Breast epithelium (tissue), 4 donors: ENCODE measurements around the gene SNAI3. TPM values are rescaled to one million over a fixed set of nuclear protein-coding genes. Genes with fewer than 3 reads are reported as not detected.

Experiments
- DNase-seq, 2 donors: peaks; one replicate each; pipeline ENCODE4 v3.0.0-alpha.2; 2019; ENCODE audit warnings: low spot score in 2 of 2
- H3K27ac ChIP-seq, 2 donors: fragments of 200-600 bp; sonication (generic) in 1 of 2; one replicate each; pipeline ENCODE4 v1.5.1; 2016 to 2019; ENCODE audit warnings: mild to moderate bottlenecking in 1 of 2
- H3K27me3 ChIP-seq, 2 donors: fragments of 200-600 bp; sonication (generic) in 1 of 2; one replicate each; pipeline versions ENCODE4 v1.5.1 to v1.6.0; 2017 to 2019; ENCODE audit warnings: control low read depth in 1 of 2, mild to moderate bottlenecking in 1 of 2
- H3K36me3 ChIP-seq: fragments of 200-600 bp; one replicate; pipeline ENCODE4 v1.5.1; 2019
- H3K4me1 ChIP-seq, 2 donors: fragments of 200-600 bp; sonication (generic); one replicate each; pipeline ENCODE4 v1.5.1; 2016 to 2019; ENCODE audit warnings: control low read depth in 1 of 2
- H3K4me3 ChIP-seq, 3 donors: fragments of 200-600 bp; sonication (generic); 1 replicate in 2 of 3; 2 replicates in 1 of 3; pipeline ENCODE4 v1.5.1; 2016 to 2019; ENCODE audit warnings: mild to moderate bottlenecking in 3 of 3, moderate library complexity in 2 of 3
- H3K9me3 ChIP-seq, 2 donors: fragments of 200-600 bp; sonication (generic) in 1 of 2; one replicate each; pipeline ENCODE4 v1.5.1; 2016 to 2019; ENCODE audit warnings: control low read depth in 1 of 2
- POLR2A ChIP-seq: fragments of 450-650 bp; IDR thresholded peaks from one replicate; pipeline ENCODE4 v1.6.1; 2016; ENCODE audit warnings: antibody characterized with exemption, mild to moderate bottlenecking, moderate library complexity
- POLR2AphosphoS5 ChIP-seq, 3 donors: sonication (generic); formaldehyde crosslinking; IDR thresholded peaks; one replicate each; pipeline ENCODE4 v1.6.1; 2017; ENCODE audit warnings: antibody characterized with exemption in 3 of 3
- intact Hi-C: fragments of 100-400 bp; cut with DNase I; formaldehyde crosslinking; loops from one replicate; pipeline ENCODE4 v1.15.1; 2023; ENCODE audit warnings: low total_unique reads
- total RNA-seq, 3 donors: library from RNA; depleted of rRNA; stranded (reverse); fragments of >200 nt; gene quantifications; one replicate each; pipeline ENCODE4 v1.1.0, GENCODE V29; 2016
- TF ChIP-seq, protein P1 (sequence below), 3 donors: fragments of 450-650 bp; IDR thresholded peaks; one replicate each; pipeline ENCODE4 v1.5.1; 2016 to 2017; ENCODE audit warnings: antibody characterized with exemption in 3 of 3, mild to moderate bottlenecking in 3 of 3, moderate library complexity in 3 of 3

SNAI3 gene
- total RNA-seq, 3 donors from 2014 or later: 0.66 to 0.96 (median 0.73) TPM

DNA sequence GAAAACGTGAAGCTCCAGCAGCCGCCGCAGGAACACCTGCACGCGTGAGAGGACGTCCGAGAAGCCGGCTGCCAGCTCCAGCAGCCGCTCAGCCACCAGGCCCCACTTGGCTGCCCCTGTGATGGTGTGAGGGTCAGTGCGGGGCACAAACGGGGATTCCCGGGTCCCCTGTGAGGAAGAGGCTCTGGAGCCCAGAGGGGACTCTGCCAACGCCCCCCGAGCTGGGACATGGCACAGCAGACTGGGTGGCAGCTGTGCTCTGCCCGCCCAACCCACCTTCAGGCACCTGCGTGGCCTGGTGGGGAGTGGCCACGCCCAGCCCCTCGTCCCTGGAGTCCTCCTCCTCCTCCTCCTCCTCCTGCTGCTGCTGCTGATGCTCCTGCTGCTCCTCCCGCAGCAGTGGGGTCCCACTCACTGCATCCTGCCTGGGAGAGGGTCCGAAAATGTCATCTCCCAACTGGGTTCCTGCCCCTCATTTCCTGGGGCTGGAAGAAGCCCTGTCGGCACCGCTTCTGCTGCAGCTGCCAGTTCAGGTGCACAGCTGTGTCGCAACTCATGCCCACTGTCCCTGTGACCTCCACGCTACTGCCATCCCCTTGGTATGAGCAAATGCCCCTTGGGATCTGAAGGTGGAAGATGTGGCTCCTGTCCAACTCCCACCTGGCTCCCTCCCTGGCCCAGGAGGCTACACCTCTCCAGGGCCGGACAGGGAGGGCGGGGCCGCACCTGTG is 47.5 kb upstream of the SNAI3 start:
- H3K27me3 ChIP-seq: no peaks in the 10 kb centered on the region
- no peak overlapping the region for H3K27ac ChIP-seq
- H3K36me3 ChIP-seq: peaks cover 7% of the 10 kb centered on the region
- no peak overlapping the region for H3K4me3 ChIP-seq
- DNase-seq: no peak
- H3K9me3 ChIP-seq: no peaks in the 10 kb centered on the region
- TF ChIP-seq POLR2A (no peak), POLR2AphosphoS5 (IDR thresholded peaks at IDR 0.05) (no peak)
- TF ChIP-seq, protein P1, sequence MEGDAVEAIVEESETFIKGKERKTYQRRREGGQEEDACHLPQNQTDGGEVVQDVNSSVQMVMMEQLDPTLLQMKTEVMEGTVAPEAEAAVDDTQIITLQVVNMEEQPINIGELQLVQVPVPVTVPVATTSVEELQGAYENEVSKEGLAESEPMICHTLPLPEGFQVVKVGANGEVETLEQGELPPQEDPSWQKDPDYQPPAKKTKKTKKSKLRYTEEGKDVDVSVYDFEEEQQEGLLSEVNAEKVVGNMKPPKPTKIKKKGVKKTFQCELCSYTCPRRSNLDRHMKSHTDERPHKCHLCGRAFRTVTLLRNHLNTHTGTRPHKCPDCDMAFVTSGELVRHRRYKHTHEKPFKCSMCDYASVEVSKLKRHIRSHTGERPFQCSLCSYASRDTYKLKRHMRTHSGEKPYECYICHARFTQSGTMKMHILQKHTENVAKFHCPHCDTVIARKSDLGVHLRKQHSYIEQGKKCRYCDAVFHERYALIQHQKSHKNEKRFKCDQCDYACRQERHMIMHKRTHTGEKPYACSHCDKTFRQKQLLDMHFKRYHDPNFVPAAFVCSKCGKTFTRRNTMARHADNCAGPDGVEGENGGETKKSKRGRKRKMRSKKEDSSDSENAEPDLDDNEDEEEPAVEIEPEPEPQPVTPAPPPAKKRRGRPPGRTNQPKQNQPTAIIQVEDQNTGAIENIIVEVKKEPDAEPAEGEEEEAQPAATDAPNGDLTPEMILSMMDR (IDR thresholded peaks at IDR 0.05): no peak
- H3K4me1 ChIP-seq: peaks cover 0 to 4% of the 10 kb centered on the region in 2 donors
- intact Hi-C loops: no loop called here

DNA sequence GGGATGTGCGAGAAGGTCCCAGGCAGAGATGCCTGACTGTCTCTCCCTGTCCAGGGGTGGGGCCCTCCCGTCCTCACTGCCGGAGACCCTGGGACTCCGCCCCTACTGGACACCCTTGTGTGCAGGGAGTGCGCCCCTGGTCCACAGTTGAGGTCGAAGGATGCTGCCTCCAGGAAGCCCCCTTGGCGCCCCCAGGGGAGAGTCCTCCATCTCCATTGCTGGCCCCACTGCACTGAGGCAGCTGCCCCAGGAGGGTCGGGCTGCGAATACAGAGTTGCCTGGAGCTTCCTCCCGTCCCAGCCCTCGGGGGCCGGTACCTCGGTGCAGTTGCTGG is 46.6 kb upstream of the SNAI3 start:
- H3K27ac ChIP-seq: no peak overlapping the region
- intact Hi-C loops: no loop called here
- peaks cover 0 to 4% of the 10 kb centered on the region in 2 donors for H3K4me1 ChIP-seq
- TF ChIP-seq, protein P1 (IDR thresholded peaks at IDR 0.05): no peak
- no peak for TF ChIP-seq POLR2A
- no peak for TF ChIP-seq POLR2AphosphoS5 (IDR thresholded peaks at IDR 0.05)
- H3K36me3 ChIP-seq: peaks cover 7% of the 10 kb centered on the region
- no peaks in the 10 kb centered on the region for H3K27me3 ChIP-seq
- no peaks in the 10 kb centered on the region for H3K9me3 ChIP-seq
- DNase-seq: no peak
- H3K4me3 ChIP-seq: no peak overlapping the region

DNA sequence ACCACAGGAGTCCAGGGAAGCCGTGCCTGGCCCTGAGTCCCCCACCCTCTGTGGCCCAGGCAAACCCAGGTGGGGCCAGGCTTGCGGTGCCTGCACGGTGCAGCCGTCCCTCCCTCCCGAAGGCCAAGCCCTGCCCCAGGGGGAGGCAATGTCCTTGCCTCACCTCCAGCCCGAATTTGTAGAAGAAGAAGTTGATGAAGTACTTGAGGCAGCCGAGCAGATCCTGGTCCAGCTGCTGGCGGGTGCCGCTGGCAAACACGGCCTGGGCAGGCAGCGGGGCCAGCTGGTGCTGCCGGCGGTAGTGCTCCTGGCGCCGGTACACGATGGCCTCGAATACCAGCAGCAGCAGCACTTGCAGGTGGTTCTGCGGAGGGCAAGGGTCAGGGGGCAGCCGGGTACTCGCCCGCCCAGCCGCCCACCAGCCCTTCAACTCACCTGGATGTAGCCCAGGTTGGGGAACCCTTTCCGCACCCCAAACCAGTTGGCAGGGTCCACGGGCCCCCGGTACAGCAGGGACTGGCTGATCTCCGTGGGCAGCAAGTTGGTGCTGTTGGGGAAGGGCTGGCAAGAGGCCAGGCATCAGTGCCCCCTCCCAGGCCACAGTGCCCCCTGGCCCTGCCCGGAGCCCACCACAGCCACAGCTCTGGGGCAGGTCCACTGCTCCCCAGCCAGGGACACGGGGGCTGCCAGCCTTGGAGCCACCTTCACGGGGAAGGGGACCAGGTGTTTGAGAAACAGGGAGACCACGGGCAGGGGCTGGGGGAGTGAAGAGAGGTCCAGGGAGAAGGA is 46.1 kb upstream of the SNAI3 start:
- Histone ChIP-seq H3K27me3 (no peaks in the 10 kb centered on the region), H3K4me1 (no peaks in the 10 kb centered on the region), H3K36me3 (peaks cover 7% of the 10 kb centered on the region), H3K9me3 (no peaks in the 10 kb centered on the region), H3K4me3 (no peak overlapping the region), H3K27ac (no peak overlapping the region)
- TF ChIP-seq, protein P1 (IDR thresholded peaks at IDR 0.05): no peak
- TF ChIP-seq POLR2A (no peak), POLR2AphosphoS5 (IDR thresholded peaks at IDR 0.05) (no peak)
- intact Hi-C loops: no loop called here
- DNase-seq: no peak

- TF ChIP-seq POLR2A (no peak), POLR2AphosphoS5 (IDR thresholded peaks at IDR 0.05) (no peak)
- TF ChIP-seq, protein P1 (IDR thresholded peaks at IDR 0.05): no peak
- Histone ChIP-seq H3K27ac (no peak overlapping the region), H3K36me3 (peaks cover 7% of the 10 kb centered on the region), H3K4me1 (no peaks in the 10 kb centered on the region), H3K4me3 (no peak overlapping the region), H3K27me3 (no peaks in the 10 kb centered on the region), H3K9me3 (no peaks in the 10 kb centered on the region)
- intact Hi-C loops: no loop called here
- DNase-seq: no peak
These were observed 45.4 kb upstream of the SNAI3 start for GRCh38 chr16:88731699-88732098.
